ENCODE results near the gene PERCC1. TPM values are rescaled to one million over a fixed set of nuclear protein-coding genes. Genes with fewer than 3 reads are reported as not detected.

PERCC1 gene
- total RNA-seq: under 1 TPM in 1 of 2 donors, not detected in 1; 0.27 TPM

DNA sequence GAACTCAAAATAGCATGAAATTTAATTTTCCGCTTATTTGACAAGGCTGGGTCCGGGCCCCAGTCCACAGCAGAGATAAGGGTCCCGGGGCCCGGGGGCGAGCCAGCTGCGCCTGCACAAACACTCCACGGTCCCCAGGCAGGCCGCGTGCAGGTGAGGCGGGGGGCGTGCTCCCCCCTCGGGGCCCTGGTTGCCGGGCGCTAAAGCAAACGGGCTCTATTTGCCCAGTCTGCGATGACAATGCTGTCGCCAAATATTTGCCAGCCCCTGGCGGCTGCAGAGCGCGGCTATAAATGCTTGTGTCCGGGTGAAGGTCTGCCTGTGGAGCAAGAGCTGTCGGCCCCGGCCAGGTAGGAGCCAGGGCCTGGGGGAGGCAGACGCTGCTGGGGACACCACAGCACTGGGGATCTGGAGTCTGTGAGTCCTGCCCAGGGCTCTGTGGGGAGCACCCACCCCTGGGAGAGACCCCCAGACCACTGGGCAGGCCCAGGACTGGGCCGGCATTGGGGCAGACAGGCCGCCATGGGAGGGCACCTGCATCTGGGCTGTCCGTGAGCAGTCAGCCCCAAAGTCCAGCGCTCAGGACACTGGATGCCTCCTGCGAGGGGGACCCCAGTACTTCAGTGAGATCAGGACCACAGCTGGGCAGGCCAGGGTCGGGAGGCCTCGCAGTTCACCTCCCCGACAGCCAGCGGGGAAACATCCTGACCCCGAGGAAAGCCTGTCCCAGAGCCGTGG, at the start of gene PERCC1:
TSS of gene PERCC1 (plus strand) at position 320 of the 738 bp plus-strand sequence. CDS start 1,516 bp downstream, outside the sequence.
- Mint-ChIP-seq H3K9me3 (no peaks in the 10 kb centered on the region), H3K27ac (peak within 1 kb of the TSS in 1 of 2 donors; percentile 29), H3K36me3 (no peaks in the 10 kb centered on the region)
- DNase-seq (ENCODE audit: low spot score in 2 of 2) (no peak), ATAC-seq (no peak)

DNA sequence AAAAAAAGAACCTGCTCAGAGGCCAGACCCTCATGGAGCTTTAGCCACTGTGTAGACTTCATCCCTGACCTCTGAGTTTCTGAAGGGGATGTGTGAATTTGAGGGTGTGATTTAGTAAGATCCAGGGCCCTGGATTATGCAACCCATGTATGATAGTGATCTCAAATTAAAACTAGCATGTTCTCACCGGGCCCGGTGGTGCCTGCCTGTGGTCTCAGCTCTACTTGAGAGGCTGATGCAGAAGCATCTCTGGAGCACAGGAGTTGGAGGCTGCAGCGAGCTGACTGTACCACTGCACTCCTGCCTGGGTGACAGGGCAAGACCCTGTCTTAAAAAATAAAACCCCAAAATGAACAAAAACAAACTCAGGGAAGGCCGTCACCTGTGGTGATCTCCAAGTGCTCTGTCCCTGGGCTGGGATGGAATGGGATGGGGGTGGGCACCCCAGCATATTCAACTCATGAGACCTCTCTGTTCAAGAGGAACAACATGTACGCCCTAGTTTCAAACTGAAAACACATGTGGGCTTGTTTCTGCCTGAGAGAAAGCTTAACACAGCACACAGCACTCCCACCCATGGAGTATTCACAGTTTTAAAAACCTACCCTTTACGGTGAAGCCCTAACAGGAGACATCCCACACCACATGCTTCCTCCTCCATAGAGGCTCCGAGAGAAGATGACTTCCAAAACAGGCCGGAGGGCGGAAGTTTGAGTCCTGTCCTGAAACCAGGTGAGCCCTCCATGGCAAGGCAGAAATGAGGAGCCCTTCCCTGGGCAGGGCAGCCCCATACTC, 49.1 kb upstream of the PERCC1 start:
- Mint-ChIP-seq H3K27ac (no peak overlapping the region), H3K9me3 (no peaks in the 10 kb centered on the region), H3K36me3 (peaks cover 4 to 12% of the 10 kb centered on the region in 2 donors)
- ATAC-seq (no peak), DNase-seq (ENCODE audit: low spot score in 2 of 2) (no peak)

DNA sequence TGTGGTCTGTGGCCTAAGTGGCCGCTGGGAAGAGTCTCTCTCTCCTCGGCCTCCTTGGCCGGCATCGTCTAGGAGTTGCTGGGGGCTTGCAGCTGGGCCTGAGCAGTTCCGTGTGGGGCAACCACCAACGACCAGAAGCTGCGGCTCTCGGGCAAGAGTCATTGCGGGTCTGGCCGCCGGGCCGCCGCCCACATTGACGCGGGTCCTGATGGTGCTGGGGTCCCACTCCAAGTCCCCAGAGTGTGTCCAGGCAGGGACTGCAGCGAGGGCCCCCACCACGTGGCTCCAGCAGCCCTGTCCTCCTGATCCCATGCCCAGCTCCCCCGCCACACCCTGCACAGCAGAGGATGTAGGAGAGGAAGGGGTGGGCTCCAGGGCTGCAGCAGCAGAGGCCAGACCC, 47.3 kb upstream of the PERCC1 start:
- no peak for ATAC-seq
- no peak overlapping the region for H3K27ac Mint-ChIP-seq

DNA sequence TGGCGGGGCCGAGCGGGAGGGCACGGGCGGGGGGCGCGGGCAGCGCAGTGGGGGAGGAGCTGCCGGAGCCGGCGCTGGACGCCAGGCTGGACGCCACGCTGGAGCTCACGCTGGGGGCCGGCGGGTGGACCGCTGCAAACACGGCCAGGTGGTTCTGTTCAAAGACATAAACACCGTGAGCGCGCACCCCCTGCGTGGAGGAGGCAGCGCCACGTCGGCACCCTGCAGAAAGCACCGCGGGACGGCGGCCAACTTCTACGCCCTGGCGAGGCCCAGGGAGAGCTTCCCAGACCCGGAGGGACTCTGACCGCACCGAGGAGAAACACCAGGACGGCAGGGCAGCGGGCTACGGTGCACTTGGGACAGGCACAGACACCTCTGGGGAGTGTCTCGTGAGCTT, 45.6 kb upstream of the PERCC1 start:
- H3K9me3 Mint-ChIP-seq: no peaks in the 10 kb centered on the region
- no peak overlapping the region for H3K27ac Mint-ChIP-seq
- ATAC-seq: no peak
- H3K36me3 Mint-ChIP-seq: no peaks in the 10 kb centered on the region
- DNase-seq (ENCODE audit: low spot score in 2 of 2): no peak

More for the DNA sequence above, 47.3 kb upstream of the PERCC1 start:
- no peak for DNase-seq (ENCODE audit: low spot score in 2 of 2)
- Mint-ChIP-seq H3K9me3 (no peaks in the 10 kb centered on the region), H3K36me3 (peaks cover 4 to 5% of the 10 kb centered on the region in 2 donors)

DNA sequence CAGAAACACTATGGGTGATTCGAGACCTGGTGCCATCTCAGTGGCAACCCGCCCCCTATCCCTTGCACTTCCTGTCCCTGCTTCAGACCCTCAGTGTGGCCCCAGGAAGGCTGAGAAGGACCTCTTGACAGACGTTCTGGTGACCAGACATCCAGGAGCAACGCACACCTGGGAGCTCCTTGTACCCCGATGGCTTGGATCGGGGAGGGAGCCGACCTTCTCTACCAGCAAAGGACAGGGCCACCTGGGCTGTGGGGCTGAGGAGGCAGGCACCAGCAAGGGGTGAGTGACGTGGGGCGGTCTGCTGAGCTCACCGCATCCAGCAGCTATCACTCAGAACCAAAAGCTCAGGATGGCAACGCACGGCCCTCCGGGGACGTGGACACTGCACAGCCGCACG, 43.5 kb upstream of the PERCC1 start:
- H3K27ac Mint-ChIP-seq: no peak overlapping the region
- H3K36me3 Mint-ChIP-seq: no peaks in the 10 kb centered on the region
- ATAC-seq (no peak), DNase-seq (ENCODE audit: low spot score in 2 of 2) (no peak)
- H3K9me3 Mint-ChIP-seq: no peaks in the 10 kb centered on the region

DNA sequence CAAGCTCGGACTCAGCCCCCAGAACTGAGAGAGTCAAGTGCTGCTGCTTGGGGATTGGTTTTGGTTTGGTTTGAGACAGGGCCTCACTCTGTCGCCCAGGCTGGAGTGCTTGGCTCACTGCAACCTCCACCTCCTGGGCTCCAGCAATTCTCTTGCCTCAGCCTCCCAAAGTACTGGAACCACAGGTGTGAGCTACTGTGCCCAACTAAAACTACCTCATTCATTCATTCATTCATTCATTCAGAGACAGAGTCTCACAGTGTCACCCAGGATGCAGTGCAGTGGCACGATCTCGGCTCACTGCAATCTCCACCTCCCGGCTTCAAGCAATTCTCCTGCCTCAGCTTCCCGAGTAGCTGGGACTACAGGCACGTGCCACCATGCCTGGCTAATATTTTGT, 41.1 kb upstream of the PERCC1 start:
- H3K9me3 Mint-ChIP-seq: no peaks in the 10 kb centered on the region
- DNase-seq (ENCODE audit: low spot score in 2 of 2): no peak
- no peak overlapping the region for H3K27ac Mint-ChIP-seq
- no peaks in the 10 kb centered on the region for H3K36me3 Mint-ChIP-seq
- no peak for ATAC-seq

DNA sequence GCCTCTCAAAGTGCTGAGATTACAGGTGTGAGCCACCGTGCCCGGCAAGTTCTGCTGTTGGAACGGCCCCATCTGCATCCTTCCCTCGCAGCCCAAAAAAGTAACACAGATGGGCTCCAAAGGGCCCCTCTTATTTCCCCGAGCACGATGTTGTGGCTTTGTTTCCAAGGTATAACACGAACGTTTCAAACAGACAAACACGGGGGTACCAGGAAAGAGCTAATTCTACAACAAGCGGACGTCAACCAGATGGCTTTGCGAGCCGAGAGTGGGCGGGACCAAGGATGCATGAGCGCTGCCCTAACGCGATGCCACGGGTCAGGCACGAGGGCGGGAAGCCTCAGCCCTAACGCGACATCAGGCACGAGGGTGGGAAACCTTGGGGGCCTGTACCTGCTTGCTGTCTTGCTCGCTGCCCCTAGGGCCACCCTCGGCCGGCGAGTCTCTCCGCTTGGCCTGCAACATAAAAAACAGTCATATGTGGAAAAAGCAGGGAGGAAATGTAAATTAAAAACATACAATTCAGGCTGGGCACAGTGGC, 40.6 kb upstream of the PERCC1 start:
- ATAC-seq (no peak), DNase-seq (ENCODE audit: low spot score in 2 of 2) (no peak)
- Mint-ChIP-seq H3K27ac (peak overlapping the region in 1 of 2 donors; percentile 60), H3K9me3 (no peaks in the 10 kb centered on the region), H3K36me3 (no peaks in the 10 kb centered on the region)

DNA sequence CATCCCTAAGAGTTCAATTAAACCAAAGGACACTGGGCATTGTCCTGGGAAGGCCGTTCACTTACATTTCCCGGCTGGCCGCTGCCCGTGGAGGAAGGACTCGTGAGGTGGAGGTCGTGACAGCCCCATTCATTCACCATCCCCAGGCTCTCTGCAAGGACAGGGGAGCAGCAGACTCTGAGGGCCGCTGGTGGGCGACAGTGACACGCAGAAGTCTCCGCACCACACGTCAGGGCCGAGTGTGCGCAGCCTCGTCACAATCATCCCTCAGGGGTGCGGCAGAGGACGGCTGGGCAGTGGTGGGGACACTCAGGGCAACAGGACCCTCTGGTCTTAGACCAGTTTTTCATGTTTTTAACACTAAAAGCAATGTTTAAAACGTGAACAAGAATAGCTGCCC, 38.1 kb upstream of the PERCC1 start:
- ATAC-seq (no peak), DNase-seq (ENCODE audit: low spot score in 2 of 2) (no peak)
- no peaks in the 10 kb centered on the region for H3K9me3 Mint-ChIP-seq
- H3K36me3 Mint-ChIP-seq: no peaks in the 10 kb centered on the region
- peak overlapping the region in 1 of 2 donors; percentile 55 for H3K27ac Mint-ChIP-seq

DNA sequence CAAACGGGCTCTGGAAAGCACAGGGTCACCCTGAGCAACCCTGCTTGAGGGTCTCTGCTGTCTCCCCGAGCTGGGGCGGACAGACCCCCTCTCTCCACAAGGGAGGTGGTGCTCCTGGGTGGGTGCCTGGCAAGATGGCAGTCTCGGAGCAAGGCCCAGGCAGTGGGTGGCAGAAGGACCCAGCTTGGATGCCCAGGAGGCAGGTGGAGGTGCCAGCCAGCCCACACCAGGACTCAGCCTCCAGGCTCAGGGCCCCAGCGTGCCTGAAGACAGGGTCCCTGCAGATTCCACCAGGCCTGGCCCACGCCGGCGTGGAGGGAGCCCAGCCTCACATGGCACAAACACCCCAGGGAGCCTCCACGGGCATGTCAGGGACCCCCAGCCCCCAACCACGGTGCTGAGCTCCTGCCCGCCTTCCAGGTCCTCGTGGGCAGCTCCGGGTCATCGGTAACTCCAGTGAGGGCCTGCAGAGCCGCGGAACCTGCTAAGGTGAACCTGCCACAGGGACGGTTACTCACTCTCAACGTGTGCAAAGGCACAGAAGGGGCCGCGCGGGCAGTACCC, 37.2 kb upstream of the PERCC1 start:
- DNase-seq (ENCODE audit: low spot score in 2 of 2) (no peak), ATAC-seq (no peak)
- no peak overlapping the region for H3K27ac Mint-ChIP-seq
- no peaks in the 10 kb centered on the region for H3K36me3 Mint-ChIP-seq
- H3K9me3 Mint-ChIP-seq: no peaks in the 10 kb centered on the region

DNA sequence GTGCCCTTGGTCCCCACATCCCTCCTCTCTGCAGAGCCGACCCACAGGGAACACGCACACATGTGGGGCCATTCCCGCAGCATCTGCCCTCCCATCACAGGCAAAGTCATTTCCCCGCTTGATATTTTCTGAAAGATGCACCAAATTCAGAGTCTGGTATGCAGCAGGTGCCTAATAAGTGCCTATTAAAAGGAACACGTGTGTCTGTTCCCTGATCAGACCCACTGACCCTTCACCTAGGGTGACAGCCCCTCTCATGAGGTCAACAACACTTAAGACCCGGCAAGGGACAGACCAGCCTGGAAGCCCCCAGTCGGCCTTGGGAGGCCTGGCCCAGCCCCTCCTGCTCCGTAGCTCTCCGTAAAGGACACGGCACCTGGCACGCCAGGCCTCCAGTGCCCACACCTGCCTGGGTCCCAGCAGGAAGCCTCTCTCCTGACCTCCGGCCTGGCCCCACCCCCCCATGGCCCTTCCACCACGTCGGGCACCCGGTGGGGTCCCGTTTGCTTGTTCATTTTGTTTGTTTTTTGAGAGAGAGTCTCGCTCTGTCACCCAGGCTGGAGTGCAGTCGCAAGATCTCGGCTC, 36.4 kb upstream of the PERCC1 start:
- H3K36me3 Mint-ChIP-seq: no peaks in the 10 kb centered on the region
- no peaks in the 10 kb centered on the region for H3K9me3 Mint-ChIP-seq
- DNase-seq (ENCODE audit: low spot score in 2 of 2): no peak
- H3K27ac Mint-ChIP-seq: no peak overlapping the region
- ATAC-seq: no peak

DNA sequence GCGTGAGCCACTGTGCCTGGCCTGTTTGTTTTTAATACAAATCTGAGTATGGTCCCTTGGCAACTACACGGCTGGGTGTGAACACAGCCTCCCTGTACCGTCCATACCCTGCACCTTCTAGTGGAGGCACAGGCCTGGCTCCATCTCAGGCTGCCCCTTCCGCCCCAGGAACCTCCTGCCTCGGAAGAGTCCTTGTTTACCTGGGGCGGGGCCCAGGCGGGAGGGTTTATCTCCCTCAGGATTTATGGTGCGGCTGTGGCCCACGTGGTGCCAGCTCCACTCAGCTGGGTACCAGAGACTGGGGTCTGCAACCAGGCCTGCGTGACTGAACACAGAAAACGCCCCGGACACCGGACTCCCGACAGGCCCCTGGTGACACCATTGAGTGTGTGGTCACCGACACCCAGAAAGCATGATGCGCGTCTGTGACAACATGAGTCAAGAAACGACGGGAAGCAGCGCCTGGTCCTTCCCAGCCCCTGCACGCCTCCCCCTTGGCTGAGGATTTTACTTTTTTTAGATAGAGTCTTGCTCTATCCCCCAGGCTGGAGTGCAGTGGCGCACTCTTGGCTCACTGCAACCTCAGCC, 35.3 kb upstream of the PERCC1 start:
- ATAC-seq (no peak), DNase-seq (ENCODE audit: low spot score in 2 of 2) (no peak)
- Mint-ChIP-seq H3K36me3 (no peaks in the 10 kb centered on the region), H3K27ac (no peak overlapping the region), H3K9me3 (no peaks in the 10 kb centered on the region)

DNA sequence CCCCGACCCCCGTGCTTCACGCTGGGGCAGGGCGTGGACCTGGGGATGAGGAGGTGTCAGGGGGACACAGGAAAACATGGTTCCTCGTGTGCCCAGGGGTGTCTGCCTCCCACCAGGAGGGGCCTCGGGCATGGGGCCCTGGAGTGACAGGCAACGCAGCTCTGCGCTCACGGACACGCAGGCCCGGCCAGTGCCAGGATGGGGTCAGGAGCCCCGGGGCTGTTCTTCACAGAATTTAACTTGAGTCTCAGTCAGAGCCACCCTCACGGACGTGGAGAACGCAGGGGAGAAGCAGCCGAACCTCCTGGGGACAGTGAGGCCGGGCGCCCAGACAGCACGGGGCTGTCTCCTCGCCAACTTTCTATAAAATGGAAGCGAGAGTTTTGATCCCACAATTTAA, 33.1 kb upstream of the PERCC1 start:
- DNase-seq (ENCODE audit: low spot score in 2 of 2) (no peak), ATAC-seq (no peak)
- H3K36me3 Mint-ChIP-seq: no peaks in the 10 kb centered on the region
- H3K9me3 Mint-ChIP-seq: no peaks in the 10 kb centered on the region
- H3K27ac Mint-ChIP-seq: peak overlapping the region in 1 of 2 donors; percentile 50

DNA sequence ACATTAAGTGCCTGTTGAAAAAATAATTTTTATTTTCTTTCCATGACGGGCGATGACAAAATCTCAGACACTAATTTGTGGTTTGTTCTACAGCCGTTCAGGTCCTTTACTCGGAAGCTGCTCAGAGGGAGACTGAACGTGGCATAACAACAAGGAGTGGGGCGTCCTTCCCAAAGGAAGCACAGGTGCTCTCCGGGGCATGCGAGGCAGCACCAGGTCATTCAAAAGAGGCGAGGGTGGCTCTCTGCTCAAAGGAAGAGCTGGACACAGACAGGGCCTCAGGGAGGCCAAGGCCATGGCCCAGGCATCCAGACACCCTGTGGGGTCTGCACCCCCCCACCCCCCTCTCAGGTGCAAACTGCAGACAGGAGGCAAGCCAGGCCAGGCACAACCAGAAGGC, 32.5 kb upstream of the PERCC1 start:
- ATAC-seq: no peak
- DNase-seq (ENCODE audit: low spot score in 2 of 2): no peak
- Mint-ChIP-seq H3K27ac (peak overlapping the region in 1 of 2 donors; percentile 50), H3K36me3 (no peaks in the 10 kb centered on the region), H3K9me3 (no peaks in the 10 kb centered on the region)

DNA sequence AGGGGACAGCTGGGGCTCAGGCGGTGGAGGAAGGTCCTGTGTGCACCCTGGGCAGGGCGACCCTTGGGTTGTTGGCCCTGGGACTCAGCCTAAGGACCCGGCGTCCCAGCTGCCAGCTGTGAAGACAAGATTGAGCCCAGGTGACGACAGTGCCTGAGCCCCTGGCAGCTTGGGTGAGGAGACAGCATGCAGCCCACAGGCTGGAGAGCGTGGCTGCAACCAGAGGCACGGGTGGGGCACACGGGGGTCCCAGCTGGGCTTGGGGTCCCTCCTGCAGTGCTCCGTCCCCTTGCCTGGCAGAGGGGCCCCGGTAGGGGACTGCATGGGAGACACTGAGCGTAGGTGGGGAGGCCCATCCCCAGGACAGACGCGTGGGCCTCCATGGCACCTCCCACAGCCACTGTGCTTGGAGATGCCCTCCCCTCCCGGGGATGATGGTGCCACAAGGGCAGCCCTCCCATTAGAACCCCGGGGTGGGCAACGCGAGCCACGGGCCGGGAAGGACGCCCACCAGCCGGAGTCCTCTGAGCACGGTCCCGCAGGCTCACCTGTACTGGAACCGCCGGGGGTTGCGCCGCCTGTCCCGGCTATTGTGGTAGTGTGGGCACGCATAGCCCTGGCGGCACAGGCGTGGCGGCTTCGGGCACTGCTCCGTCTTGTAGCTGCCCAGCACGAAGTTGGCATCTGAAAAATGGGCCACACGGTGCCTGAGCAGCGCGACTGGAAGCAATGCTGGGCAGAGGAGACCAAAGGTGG, 31.9 kb upstream of the PERCC1 start:
- Mint-ChIP-seq H3K27ac (peak overlapping the region in 1 of 2 donors; percentile 46), H3K36me3 (no peaks in the 10 kb centered on the region), H3K9me3 (no peaks in the 10 kb centered on the region)
- no peak for DNase-seq (ENCODE audit: low spot score in 2 of 2)
- no peak for ATAC-seq

DNA sequence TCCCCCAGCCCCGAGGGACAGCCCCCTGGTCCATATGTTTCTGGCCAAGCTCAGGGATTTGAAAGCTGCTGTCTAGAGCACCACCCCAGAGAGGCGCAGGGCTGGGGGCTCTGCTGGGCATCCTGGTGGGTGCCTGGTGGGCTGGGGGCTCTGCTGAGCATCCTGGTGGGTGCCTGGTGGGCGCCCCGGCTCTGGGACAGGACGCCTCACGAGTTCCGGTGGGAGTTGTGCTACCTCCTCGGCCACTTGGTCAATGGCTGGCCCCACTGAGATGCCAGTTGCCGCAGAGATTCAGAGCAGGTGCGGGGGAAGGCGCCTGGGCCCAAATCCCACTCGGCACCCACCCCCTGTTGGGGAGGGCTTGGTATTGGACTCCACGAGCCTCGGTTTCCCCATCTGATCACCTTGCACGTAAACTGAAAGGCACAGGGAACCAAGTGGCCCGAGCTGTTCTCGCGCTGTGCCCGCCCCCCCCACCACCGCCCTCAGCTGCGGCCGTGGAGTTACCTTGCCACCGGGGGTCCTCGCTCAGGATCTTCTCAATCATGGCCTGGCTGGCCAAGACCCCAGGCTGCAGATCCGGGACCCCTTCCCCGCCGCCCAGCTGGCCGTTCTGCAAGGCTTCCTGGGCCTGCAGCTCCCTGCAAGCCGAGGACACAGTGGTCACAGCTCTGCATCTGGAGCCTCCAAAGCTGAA, 29.7 kb upstream of the PERCC1 start:
- no peaks in the 10 kb centered on the region for H3K36me3 Mint-ChIP-seq
- DNase-seq (ENCODE audit: low spot score in 2 of 2) (no peak), ATAC-seq (no peak)
- peak overlapping the region in 1 of 2 donors; percentile 12 for H3K27ac Mint-ChIP-seq
- H3K9me3 Mint-ChIP-seq: no peaks in the 10 kb centered on the region

All from activated naive CD4-positive, alpha-beta T cell treated with anti-CD3 and anti-CD28 coated beads, Interleukin-2, amount 50 U/mL, for 72 hours (primary cell).